ENCODE data around the gene EIF4E2. TPM values are rescaled to one million over a fixed set of nuclear protein-coding genes. Genes with fewer than 3 reads are reported as not detected.
A peak's percentile ranks its signal among the peaks of the same experiment; 100 is the strongest.

Gene EIF4E2
- total and polyA plus RNA-seq, 2 of the 13 experiments (the other 11 are each of a cell fraction or from before 2014, with no cell fraction given) = 25.0 to 101 TPM

- TF ChIP-seq, protein P1, sequence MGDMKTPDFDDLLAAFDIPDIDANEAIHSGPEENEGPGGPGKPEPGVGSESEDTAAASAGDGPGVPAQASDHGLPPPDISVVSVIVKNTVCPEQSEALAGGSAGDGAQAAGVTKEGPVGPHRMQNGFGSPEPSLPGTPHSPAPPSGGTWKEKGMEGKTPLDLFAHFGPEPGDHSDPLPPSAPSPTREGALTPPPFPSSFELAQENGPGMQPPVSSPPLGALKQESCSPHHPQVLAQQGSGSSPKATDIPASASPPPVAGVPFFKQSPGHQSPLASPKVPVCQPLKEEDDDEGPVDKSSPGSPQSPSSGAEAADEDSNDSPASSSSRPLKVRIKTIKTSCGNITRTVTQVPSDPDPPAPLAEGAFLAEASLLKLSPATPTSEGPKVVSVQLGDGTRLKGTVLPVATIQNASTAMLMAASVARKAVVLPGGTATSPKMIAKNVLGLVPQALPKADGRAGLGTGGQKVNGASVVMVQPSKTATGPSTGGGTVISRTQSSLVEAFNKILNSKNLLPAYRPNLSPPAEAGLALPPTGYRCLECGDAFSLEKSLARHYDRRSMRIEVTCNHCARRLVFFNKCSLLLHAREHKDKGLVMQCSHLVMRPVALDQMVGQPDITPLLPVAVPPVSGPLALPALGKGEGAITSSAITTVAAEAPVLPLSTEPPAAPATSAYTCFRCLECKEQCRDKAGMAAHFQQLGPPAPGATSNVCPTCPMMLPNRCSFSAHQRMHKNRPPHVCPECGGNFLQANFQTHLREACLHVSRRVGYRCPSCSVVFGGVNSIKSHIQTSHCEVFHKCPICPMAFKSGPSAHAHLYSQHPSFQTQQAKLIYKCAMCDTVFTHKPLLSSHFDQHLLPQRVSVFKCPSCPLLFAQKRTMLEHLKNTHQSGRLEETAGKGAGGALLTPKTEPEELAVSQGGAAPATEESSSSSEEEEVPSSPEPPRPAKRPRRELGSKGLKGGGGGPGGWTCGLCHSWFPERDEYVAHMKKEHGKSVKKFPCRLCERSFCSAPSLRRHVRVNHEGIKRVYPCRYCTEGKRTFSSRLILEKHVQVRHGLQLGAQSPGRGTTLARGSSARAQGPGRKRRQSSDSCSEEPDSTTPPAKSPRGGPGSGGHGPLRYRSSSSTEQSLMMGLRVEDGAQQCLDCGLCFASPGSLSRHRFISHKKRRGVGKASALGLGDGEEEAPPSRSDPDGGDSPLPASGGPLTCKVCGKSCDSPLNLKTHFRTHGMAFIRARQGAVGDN (CRISPR knock-in tag; IDR thresholded peaks at IDR 0.05) = peak; percentile 43; the same call in 1 of the 2 replicates
- TF ChIP-seq SRSF1 (optimal IDR thresholded peaks at IDR 0.05; ENCODE audit: low read depth, low read length) (no peak), CREB1 (IDR thresholded peaks at IDR 0.05) (peak; percentile 96), CREB1 (CRISPR knock-in tag; IDR thresholded peaks at IDR 0.05) (no peak), MTA1 (CRISPR knock-in tag; IDR thresholded peaks at IDR 0.05; ENCODE audit: borderline replicate concordance) (no peak), SUZ12 (IDR thresholded peaks at IDR 0.05; ENCODE audit: low read depth, low read length) (no peak), ZNF572 (CRISPR knock-in tag; IDR thresholded peaks at IDR 0.05) (no peak), ZNF691 (CRISPR knock-in tag; IDR thresholded peaks at IDR 0.05; ENCODE audit: borderline replicate concordance, low read depth) (no peak), KLF16 (CRISPR knock-in tag; IDR thresholded peaks at IDR 0.05) (no peak), ZFP36 (IDR thresholded peaks at IDR 0.05; ENCODE audit: borderline replicate concordance, low read depth, low read length, partially characterized antibody) (no peak), ASH2L (IDR thresholded peaks at IDR 0.05; ENCODE audit: insufficient read length, low read depth, low read length) (no peak), ATF7 (IDR thresholded peaks at IDR 0.05) (peak; percentile 64; the same call in 1 of the 2 replicates), ATF7 (CRISPR knock-in tag; IDR thresholded peaks at IDR 0.05) (no peak), EZH2 (conservative IDR thresholded peaks at IDR 0.05; ENCODE audit: low read depth, low read length) (no peak; the same call in 1 of the 2 replicates), NCOA2 (CRISPR knock-in tag; IDR thresholded peaks at IDR 0.05) (no peak), ZNF260 (CRISPR knock-in tag; IDR thresholded peaks at IDR 0.05; ENCODE audit: borderline replicate concordance, low read depth) (no peak), MYC (CRISPR knock-in tag; IDR thresholded peaks at IDR 0.05; ENCODE audit: borderline replicate concordance) (0 out of 2 replicates have a peak, but pooled peaks have one; percentile 15), ZFP1 (CRISPR knock-in tag; IDR thresholded peaks at IDR 0.05) (no peak), ZNF589 (CRISPR knock-in tag; conservative IDR thresholded peaks at IDR 0.05) (no peak), ZNF292 (CRISPR knock-in tag; IDR thresholded peaks at IDR 0.05; ENCODE audit: borderline replicate concordance, low read depth) (no peak), ZBTB21 (CRISPR knock-in tag; IDR thresholded peaks at IDR 0.05) (peak; percentile 82), ZBTB7B (CRISPR knock-in tag; IDR thresholded peaks at IDR 0.05) (0 out of 2 replicates have a peak, but pooled peaks have one; percentile 45), MYNN (CRISPR knock-in tag; IDR thresholded peaks at IDR 0.05; ENCODE audit: low read depth) (no peak), SMARCE1 (IDR thresholded peaks at IDR 0.05; ENCODE audit: borderline replicate concordance) (no peak)
- TF ChIP-seq, protein P2, sequence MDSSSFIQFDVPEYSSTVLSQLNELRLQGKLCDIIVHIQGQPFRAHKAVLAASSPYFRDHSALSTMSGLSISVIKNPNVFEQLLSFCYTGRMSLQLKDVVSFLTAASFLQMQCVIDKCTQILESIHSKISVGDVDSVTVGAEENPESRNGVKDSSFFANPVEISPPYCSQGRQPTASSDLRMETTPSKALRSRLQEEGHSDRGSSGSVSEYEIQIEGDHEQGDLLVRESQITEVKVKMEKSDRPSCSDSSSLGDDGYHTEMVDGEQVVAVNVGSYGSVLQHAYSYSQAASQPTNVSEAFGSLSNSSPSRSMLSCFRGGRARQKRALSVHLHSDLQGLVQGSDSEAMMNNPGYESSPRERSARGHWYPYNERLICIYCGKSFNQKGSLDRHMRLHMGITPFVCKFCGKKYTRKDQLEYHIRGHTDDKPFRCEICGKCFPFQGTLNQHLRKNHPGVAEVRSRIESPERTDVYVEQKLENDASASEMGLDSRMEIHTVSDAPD (CRISPR knock-in tag; IDR thresholded peaks at IDR 0.05) = no peak
These were observed 47.3 kb upstream of the EIF4E2 start (continued) for GRCh38 chr2:232502911-232503808.

All from HepG2 (cell line).